ENCODE results near the gene MUC20. TPM values are rescaled to one million over a fixed set of nuclear protein-coding genes. Genes with fewer than 3 reads are reported as not detected.

Gene MUC20
- polyA plus RNA-seq, 1 donor (not counting 4 experiments of a cell fraction or from before 2014, with no cell fraction given) = 0.21 TPM

DNA sequence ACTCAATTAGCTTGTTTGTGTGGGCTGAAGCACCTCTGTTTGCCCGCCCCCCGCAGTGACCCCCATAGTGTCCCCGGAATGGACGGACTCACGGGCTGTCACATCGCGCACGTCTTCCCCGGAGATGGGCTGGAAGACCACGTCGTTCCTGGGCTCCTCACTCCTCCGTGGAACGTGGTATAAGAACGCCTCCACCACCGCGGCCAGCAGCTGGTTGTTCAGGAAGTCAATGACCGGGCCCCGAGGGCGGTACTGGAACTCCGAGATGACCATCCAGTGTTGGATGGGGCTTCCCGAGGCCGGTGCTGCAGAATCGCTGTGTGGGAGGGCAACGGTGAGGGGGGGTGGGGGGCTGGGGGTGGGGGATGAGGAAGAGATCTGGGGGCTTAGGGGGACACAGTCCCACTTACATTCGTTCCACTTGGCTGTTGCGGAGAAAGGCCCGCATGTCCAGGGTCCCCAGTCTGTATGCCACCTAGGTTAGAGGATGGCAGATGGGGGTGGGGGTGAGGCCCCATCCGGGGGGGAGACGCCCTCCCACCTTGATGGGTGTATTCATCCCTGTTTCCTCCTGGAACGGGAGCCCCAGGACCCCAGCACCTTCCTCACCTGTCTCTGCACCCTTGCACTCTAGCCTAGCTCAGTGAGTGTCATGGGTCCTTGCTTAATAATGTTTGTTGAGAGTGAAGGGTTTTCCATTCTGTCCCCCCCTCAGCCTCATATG, 30.2 kb downstream of the MUC20 start:
- Histone ChIP-seq H2AFZ (ENCODE audit: control insufficient read depth, low read length) (no peak overlapping the region), H3K27me3 (ENCODE audit: control insufficient read depth, extremely low read depth, insufficient read depth, low read length) (peaks cover 3% of the 10 kb centered on the region), H3K9ac (ENCODE audit: control insufficient read depth, extremely low read depth, insufficient read depth, low read length) (no peak overlapping the region), H4K20me1 (ENCODE audit: control insufficient read depth, extremely low read depth, insufficient read depth, low read length) (no peaks in the 10 kb centered on the region), H3K27ac (ENCODE audit: control insufficient read depth, insufficient read depth, low read length) (no peak overlapping the region), H3K79me2 (ENCODE audit: control insufficient read depth, insufficient read depth, low read length) (no peaks in the 10 kb centered on the region), H3K4me2 (ENCODE audit: control insufficient read depth, extremely low read depth, insufficient read depth, low read depth, low read length) (no peak overlapping the region), H3K4me1 (ENCODE audit: control insufficient read depth, extremely low read depth, insufficient read depth, low read length) (no peaks in the 10 kb centered on the region), H3K9me3 (ENCODE audit: control insufficient read depth, low read depth, low read length) (no peaks in the 10 kb centered on the region), H3K4me3 (ENCODE audit: control insufficient read depth in 2 of 3, extremely low read depth in 1 of 3, insufficient read depth in 2 of 3, low read depth in 1 of 3, low read length in 3 of 3) (no peak overlapping the region), H3K9me1 (ENCODE audit: control insufficient read depth, extremely low read depth, insufficient read depth, low read length) (no peaks in the 10 kb centered on the region), H3K36me3 (ENCODE audit: control insufficient read depth in 2 of 2, extremely low read depth in 1 of 2, insufficient read depth in 2 of 2, low read length in 2 of 2) (no peaks in the 10 kb centered on the region)
- FAIRE-seq = no peak
- no peak for TF ChIP-seq EZH2 (IDR thresholded peaks at IDR 0.05; ENCODE audit: low read length)
- TF ChIP-seq, protein P1, sequence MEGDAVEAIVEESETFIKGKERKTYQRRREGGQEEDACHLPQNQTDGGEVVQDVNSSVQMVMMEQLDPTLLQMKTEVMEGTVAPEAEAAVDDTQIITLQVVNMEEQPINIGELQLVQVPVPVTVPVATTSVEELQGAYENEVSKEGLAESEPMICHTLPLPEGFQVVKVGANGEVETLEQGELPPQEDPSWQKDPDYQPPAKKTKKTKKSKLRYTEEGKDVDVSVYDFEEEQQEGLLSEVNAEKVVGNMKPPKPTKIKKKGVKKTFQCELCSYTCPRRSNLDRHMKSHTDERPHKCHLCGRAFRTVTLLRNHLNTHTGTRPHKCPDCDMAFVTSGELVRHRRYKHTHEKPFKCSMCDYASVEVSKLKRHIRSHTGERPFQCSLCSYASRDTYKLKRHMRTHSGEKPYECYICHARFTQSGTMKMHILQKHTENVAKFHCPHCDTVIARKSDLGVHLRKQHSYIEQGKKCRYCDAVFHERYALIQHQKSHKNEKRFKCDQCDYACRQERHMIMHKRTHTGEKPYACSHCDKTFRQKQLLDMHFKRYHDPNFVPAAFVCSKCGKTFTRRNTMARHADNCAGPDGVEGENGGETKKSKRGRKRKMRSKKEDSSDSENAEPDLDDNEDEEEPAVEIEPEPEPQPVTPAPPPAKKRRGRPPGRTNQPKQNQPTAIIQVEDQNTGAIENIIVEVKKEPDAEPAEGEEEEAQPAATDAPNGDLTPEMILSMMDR (optimal IDR thresholded peaks at IDR 0.05 in 1 of 3, IDR thresholded peaks at IDR 0.05 in 1 of 3, conservative IDR thresholded peaks at IDR 0.05 in 1 of 3; ENCODE audit: extremely low read depth in 1 of 3, insufficient read depth in 2 of 3, low read length in 3 of 3) = no peak
- dilution Hi-C loops (cut with MboI; ENCODE audit: extremely low pct_ligation_motif_present, low sequenced_read_pairs) = no loop called here
- DNase-seq (ENCODE audit: low read depth, low spot score) = no peak

DNA sequence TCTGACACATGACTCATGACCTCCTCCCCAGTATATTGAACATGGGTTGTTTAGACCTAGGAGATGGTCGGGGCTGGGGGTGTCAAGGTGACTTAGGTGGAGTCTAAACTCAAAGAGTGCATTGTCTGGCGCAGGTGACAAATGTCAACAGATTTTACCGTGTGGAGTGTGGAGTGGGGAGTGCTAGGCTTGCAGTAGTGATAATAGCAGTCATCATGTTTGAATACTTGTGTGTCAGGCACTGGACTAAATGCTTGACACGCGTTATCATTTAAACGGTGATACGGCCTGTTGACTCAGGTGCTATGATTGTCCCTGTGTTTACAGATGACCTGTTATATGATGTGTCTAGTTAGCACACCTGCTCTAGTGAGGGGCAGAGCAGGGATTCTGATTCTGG, 30.8 kb downstream of the MUC20 start:
- peaks cover 3% of the 10 kb centered on the region for H3K27me3 ChIP-seq (ENCODE audit: control insufficient read depth, extremely low read depth, insufficient read depth, low read length)

More for the DNA sequence above, 30.8 kb downstream of the MUC20 start:
- FAIRE-seq (no peak), DNase-seq (ENCODE audit: low read depth, low spot score) (no peak)
- Histone ChIP-seq H3K36me3 (ENCODE audit: control insufficient read depth in 2 of 2, extremely low read depth in 1 of 2, insufficient read depth in 2 of 2, low read length in 2 of 2) (no peaks in the 10 kb centered on the region), H3K9me3 (ENCODE audit: control insufficient read depth, low read depth, low read length) (no peaks in the 10 kb centered on the region), H2AFZ (ENCODE audit: control insufficient read depth, low read length) (no peak overlapping the region), H3K27ac (ENCODE audit: control insufficient read depth, insufficient read depth, low read length) (no peak overlapping the region), H3K4me3 (ENCODE audit: control insufficient read depth in 2 of 3, extremely low read depth in 1 of 3, insufficient read depth in 2 of 3, low read depth in 1 of 3, low read length in 3 of 3) (no peak overlapping the region), H3K79me2 (ENCODE audit: control insufficient read depth, insufficient read depth, low read length) (no peaks in the 10 kb centered on the region), H3K4me1 (ENCODE audit: control insufficient read depth, extremely low read depth, insufficient read depth, low read length) (no peaks in the 10 kb centered on the region), H3K9me1 (ENCODE audit: control insufficient read depth, extremely low read depth, insufficient read depth, low read length) (no peaks in the 10 kb centered on the region), H3K4me2 (ENCODE audit: control insufficient read depth, extremely low read depth, insufficient read depth, low read depth, low read length) (no peak overlapping the region), H3K9ac (ENCODE audit: control insufficient read depth, extremely low read depth, insufficient read depth, low read length) (no peak overlapping the region), H4K20me1 (ENCODE audit: control insufficient read depth, extremely low read depth, insufficient read depth, low read length) (no peaks in the 10 kb centered on the region)
- TF ChIP-seq, protein P1 (optimal IDR thresholded peaks at IDR 0.05 in 1 of 3, IDR thresholded peaks at IDR 0.05 in 1 of 3, conservative IDR thresholded peaks at IDR 0.05 in 1 of 3; ENCODE audit: extremely low read depth in 1 of 3, insufficient read depth in 2 of 3, low read length in 3 of 3) = no peak
- TF ChIP-seq EZH2 (IDR thresholded peaks at IDR 0.05; ENCODE audit: low read length) = no peak
- dilution Hi-C loops (cut with MboI; ENCODE audit: extremely low pct_ligation_motif_present, low sequenced_read_pairs) = no loop called here

Measured in keratinocyte (primary cell).